ENCODE results near the gene ARL2. TPM values are rescaled to one million over a fixed set of nuclear protein-coding genes. Genes with fewer than 3 reads are reported as not detected.

The ARL2 gene
- total RNA-seq, 4 donors from 2014 or later = 150 to 268 (median 170) TPM

DNA sequence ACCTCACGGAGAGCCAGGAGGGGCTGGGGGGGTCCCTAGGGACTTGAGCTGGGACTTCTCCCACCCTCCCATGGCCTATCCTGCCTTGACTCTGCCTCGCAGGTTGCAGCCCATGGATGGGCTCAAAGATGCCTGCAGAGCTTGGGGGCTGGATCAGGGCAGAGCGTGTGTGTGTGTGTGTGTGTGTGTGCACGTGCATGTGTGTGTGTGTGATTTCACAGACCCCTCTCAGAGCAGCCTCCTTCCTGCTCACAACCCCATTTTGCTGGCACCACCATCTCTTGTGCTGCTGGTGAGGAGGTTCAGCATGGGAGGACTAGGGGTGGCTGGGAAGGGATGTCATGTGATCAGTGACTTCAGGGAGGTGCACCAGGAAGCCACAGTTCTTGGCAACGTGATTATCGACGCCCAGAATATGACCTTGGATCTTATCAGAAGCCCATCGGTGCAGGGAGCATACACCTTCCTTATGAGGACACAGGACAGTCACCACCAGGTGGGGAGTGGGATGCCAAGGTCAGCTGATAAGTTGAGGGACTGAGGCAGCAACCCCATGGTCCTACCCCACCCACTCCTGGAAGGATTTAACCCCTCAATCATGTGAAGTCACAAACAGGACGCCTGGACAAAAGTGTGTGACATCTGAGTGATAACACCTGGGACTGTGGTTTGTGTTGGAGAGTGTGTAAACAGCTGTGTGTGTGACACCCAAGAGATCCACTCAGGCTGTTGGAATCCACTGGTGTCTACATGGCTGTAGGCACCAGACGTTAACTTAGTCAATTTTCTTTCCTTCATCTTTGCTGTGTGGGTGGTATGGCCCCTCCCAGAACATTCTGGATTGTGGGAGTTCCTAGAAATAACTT, 46.2 kb downstream of the ARL2 start:
- TF ChIP-seq POLR2A (IDR thresholded peaks at IDR 0.05) = no peak
- TF ChIP-seq, protein P1, sequence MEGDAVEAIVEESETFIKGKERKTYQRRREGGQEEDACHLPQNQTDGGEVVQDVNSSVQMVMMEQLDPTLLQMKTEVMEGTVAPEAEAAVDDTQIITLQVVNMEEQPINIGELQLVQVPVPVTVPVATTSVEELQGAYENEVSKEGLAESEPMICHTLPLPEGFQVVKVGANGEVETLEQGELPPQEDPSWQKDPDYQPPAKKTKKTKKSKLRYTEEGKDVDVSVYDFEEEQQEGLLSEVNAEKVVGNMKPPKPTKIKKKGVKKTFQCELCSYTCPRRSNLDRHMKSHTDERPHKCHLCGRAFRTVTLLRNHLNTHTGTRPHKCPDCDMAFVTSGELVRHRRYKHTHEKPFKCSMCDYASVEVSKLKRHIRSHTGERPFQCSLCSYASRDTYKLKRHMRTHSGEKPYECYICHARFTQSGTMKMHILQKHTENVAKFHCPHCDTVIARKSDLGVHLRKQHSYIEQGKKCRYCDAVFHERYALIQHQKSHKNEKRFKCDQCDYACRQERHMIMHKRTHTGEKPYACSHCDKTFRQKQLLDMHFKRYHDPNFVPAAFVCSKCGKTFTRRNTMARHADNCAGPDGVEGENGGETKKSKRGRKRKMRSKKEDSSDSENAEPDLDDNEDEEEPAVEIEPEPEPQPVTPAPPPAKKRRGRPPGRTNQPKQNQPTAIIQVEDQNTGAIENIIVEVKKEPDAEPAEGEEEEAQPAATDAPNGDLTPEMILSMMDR (IDR thresholded peaks at IDR 0.05 in 4 of 5, conservative IDR thresholded peaks at IDR 0.05 in 1 of 5) = no peak
- no peak for ATAC-seq
- in situ Hi-C loops (cut with MboI; ENCODE audit: low sequenced_read_pairs in 4 of 4) = no loop called here

DNA sequence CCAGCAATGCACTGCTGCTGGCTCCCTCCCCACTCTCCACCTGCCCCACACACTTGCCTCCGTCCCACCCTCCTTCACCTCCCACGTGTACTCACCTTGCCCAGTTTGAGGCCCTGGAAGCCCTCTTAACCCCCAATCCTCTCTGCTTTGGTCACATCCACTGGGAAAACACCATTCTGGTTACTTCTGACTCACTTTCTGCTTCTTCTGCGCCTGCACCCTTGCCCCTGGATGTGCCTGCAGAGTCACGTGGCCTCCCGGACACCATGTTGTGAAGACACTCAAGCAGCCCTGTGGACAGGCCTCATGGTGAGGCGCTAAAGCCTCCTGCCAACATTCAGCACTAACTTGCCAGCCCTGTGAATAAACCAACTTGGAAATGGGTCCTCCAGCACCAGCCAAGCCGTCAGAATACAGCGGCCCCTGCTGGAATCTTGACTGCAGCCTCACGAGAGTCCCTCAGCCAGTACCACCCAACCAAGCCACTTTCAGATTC, 47.0 kb downstream of the ARL2 start:
- intact Hi-C loops (cut with DNase I; ENCODE audit: low total_unique reads) (no loop called here), in situ Hi-C loops (cut with MboI; ENCODE audit: low sequenced_read_pairs in 4 of 4) (no loop called here)
- Histone ChIP-seq H3K4me1 (no peaks in the 10 kb centered on the region), H3K36me3 (no peaks in the 10 kb centered on the region), H3K9me3 (no peaks in the 10 kb centered on the region), H3K27me3 (no peaks in the 10 kb centered on the region), H3K27ac (no peak overlapping the region), H3K4me3 (no peak overlapping the region)
- DNase-seq (no peak), ATAC-seq (no peak)
- TF ChIP-seq, protein P1 (IDR thresholded peaks at IDR 0.05 in 4 of 5, conservative IDR thresholded peaks at IDR 0.05 in 1 of 5) = no peak
- no peak for TF ChIP-seq POLR2A (IDR thresholded peaks at IDR 0.05)

More for the DNA sequence above, 46.2 kb downstream of the ARL2 start:
- Histone ChIP-seq H3K36me3 (no peaks in the 10 kb centered on the region), H3K4me3 (no peak overlapping the region), H3K9me3 (no peaks in the 10 kb centered on the region), H3K27ac (no peak overlapping the region), H3K4me1 (no peaks in the 10 kb centered on the region), H3K27me3 (no peaks in the 10 kb centered on the region)
- no peak for DNase-seq
- intact Hi-C loops (cut with DNase I; ENCODE audit: low total_unique reads) = no loop called here

DNA sequence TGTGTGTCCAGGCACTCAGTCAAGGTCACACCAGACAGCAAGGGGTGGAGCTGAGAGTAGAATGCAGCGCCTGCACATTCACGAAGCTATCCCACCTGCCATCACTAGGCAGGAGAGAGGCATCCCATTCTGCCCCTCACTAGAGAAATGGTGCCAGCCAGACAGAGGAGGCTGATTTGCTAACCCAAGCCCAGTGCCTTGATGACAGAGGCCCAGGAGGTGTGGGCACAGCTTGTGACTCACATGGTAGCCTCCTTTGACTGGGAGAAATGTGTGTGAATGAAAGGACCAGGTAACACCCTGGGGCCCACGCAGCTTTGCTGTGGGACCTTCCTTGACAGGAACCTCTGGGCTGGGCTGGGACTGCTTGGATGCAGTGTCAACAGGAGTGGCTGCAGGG, 49.6 kb downstream of the ARL2 start:
- DNase-seq (no peak), ATAC-seq (no peak)
- in situ Hi-C loops (cut with MboI; ENCODE audit: low sequenced_read_pairs in 4 of 4) = no loop called here
- no peak overlapping the region for H3K4me3 ChIP-seq
- intact Hi-C loops (cut with DNase I; ENCODE audit: low total_unique reads) = no loop called here
- TF ChIP-seq, protein P1 (IDR thresholded peaks at IDR 0.05 in 4 of 5, conservative IDR thresholded peaks at IDR 0.05 in 1 of 5) = no peak
- TF ChIP-seq POLR2A (IDR thresholded peaks at IDR 0.05) = no peak
- no peaks in the 10 kb centered on the region for H3K27me3 ChIP-seq
- no peaks in the 10 kb centered on the region for H3K4me1 ChIP-seq
- H3K9me3 ChIP-seq = no peaks in the 10 kb centered on the region
- H3K36me3 ChIP-seq = no peaks in the 10 kb centered on the region
- no peak overlapping the region for H3K27ac ChIP-seq

DNA sequence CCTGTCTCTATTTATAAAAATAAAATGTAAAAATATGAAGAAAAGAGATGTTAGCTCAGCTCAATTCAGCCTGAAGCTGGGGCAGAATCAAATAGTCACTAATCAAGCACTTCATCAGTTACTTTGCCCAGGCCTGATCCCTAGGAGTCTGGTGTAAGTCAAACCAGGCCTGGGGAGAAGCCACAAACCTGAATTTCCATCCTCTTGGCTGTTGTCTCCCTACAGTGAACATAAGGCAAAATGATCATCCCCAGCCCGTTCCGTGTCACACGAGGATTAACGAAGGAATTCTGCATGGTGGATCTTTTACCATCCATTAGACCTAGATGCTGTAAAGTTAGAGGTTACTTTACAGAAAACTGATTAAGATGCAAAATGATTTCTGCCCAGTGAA, 50.9 kb downstream of the ARL2 start:
- in situ Hi-C loops (cut with MboI; ENCODE audit: low sequenced_read_pairs in 4 of 4) (no loop called here), intact Hi-C loops (cut with DNase I; ENCODE audit: low total_unique reads) (no loop called here)
- Histone ChIP-seq H3K27me3 (no peaks in the 10 kb centered on the region), H3K9me3 (no peaks in the 10 kb centered on the region), H3K4me1 (no peaks in the 10 kb centered on the region), H3K27ac (no peak overlapping the region), H3K4me3 (no peak overlapping the region), H3K36me3 (no peaks in the 10 kb centered on the region)
- no peak for ATAC-seq
- no peak for DNase-seq
- no peak for TF ChIP-seq POLR2A (IDR thresholded peaks at IDR 0.05)
- TF ChIP-seq, protein P1 (IDR thresholded peaks at IDR 0.05 in 4 of 5, conservative IDR thresholded peaks at IDR 0.05 in 1 of 5) = no peak
